HG03565 (cell line): ENCODE results near the gene EIPR1.

Experiments
- ATAC-seq: cut with Tn5 transposase; IDR thresholded peaks from one replicate; pipeline ENCODE4 v1.9.1; 2021; ENCODE audit warnings: mild to moderate bottlenecking, moderate library complexity; ENCODE audit not compliant: unreplicated experiment

The EIPR1 gene

DNA sequence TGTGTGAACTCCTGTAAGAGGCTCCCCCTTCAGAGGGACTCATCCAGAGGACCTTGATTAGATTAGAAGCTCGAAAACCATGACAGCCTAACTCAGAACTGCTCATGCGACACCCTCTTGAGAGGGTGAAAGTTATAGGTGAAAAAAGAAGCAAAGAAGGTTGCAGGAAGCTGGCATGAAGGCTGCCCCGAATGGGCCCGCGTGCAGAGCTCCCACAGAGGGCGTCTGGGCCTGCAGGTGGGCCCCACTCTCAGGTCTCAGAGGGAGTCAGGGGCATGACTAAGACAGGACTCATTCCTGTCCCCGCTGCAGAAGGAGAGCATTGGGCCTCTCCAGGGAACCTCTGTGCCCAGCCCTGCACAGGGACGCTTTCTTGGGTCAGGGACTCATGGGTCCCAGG, 235.4 kb downstream of the EIPR1 start:
- ATAC-seq, result no peak

DNA sequence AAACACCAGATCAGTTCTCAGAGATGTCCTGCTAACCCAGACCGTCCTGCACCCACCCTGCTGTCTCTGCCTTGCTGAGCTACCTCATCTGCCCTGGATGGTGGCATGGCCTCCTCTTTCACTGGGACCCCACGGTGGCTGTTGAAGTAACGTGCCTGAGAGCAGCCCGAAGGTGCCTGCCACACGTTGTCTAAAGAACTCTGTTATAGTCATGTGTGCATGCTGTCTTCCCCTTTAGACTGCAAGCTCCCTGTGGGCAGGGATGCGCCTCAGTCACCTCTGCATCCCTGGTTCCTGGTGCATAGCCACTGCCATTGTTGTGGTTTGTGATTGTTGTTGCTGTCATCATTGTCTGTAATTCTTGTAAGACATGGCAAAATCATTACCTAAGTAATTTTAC, 235.9 kb downstream of the EIPR1 start:
- ATAC-seq, result no peak

DNA sequence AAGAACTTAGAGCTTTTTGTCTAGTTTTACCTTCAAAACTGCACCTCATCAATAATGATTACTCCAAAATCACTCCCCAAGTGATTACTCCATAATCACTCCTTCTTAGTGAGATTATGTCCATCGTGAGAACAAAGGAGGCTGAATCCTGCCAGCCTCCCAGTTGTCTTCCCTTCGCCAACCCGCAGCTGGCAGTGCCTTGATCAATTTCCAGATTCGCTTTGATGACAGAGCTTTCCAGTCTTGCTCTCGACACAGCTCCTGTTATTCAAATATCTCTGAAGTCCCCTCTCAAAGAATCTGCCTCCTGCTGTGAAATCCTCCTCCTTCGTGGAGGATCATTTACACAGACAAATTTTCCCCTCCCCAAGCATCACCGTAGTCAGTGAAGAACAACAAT, 237.7 kb downstream of the EIPR1 start:
- ATAC-seq, result no peak
